HPDE6-E6E7 (cell line): ENCODE measurements around the gene MAPK12.
"Not testable (repeated sequence)": the region's sequence is repeated elsewhere in the genome, so short reads cannot be mapped to it uniquely, and the experiment has no call there.

ENCODE experiments used
- DNase-seq: peaks from one replicate; pipeline ENCODE4 v3.0.0; 2011; ENCODE audit warnings: missing footprints; ENCODE audit errors: extremely low spot score

The MAPK12 gene

GRCh38 chr22:50282361-50283155 lies 21.1 kb upstream of the MAPK12 start:
- DNase-seq: peak; percentile 96

DNA sequence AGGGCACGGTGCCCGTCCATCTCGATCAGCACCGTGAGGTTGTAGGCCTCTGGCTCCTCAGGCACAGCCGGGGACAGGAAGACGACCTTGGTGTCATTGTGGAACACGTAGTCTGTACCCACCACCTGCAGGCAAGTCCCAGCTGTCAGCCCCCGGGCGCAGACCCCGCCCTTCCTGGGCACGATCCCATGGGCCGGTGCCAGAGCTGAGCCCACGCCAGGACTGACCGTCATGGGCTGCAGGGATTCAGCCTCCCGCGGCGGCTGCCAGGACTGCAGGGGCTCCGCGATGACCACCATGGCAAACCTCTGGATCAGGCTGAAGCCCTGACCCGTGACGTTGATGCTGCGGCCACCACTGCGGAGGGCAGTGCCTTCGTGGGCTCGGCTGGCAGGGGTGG lies 20.5 kb upstream of the MAPK12 start:
- no peak for DNase-seq

- DNase-seq: no peak
Measured at GRCh38 chr22:50281384-50281760, 19.9 kb upstream of the MAPK12 start.

- DNase-seq: no peak
Measured at GRCh38 chr22:50280708-50281383, 19.4 kb upstream of the MAPK12 start.

DNA sequence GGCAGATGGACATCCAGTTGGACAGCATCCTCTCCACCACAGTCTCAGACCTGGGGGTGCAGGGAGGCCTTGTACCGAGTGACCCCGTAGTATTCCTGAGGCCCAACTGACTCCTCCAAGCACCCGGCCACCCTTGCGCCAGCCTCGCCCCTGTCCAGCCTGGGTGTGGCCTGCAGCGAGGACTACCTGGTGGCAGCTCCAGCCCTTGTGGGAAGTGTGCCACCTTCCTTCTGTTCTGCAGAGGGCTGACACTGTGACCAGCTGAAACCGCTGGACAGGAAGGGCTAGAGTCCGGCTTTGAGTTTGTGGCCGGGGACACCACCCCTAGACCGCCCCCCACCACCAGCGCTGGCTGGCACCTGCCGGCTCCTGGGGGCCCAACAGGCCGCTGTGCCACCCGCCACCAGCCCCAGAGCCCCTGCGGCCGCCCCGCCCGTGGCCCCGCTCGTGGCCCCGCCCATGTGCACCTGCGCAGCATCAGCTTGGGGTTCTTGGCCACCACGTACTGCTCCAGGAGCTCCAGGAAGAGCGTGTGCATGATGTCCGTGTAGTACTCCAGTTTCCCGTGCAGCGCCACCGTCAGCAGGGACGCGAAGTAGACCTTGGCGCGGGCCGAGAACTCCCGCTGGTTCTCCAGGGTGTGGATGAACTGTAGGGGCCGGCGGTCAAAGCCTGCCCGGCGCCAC lies 18.7 kb upstream of the MAPK12 start:
- no peak for DNase-seq

DNA sequence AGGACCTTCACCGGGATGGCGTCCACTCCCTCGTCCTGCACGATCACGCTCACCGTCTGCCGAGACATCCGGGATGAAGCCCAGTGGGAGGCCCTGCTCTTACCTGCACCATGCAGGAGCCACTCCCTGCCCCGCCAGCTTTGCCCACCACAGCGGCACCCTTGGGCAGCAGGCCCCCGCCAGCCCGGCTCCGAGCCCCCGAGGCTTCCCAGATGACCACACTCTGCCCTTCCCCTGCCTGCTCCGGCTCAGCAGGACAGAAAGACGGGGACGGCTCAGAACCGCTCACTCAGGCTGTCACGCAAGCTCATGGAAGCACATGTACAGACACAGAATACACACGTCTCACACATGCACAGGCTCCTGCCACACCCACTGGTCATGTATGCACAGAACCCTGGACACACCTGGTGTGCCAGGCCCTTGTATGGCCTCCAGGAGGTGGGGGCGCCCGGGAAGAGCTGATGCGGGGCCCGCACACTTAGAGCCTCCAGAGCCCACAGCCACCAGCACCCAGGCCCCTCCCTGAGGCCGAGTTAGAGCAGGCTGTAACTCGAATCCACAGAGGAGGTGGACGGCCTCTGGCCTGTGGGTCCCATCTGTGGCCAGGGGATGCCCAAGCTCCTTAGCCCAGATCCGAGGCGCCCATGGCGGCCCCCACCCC lies 17.6 kb upstream of the MAPK12 start:
- no peak for DNase-seq

GRCh38 chr22:50278461-50278860 lies 17.0 kb upstream of the MAPK12 start:
- no peak for DNase-seq

- no peak for DNase-seq
Measured at GRCh38 chr22:50277761-50278160, 16.3 kb upstream of the MAPK12 start.

GRCh38 chr22:50276143-50276542 lies 14.7 kb upstream of the MAPK12 start:
- no peak for DNase-seq

GRCh38 chr22:50275181-50276055 lies 13.9 kb upstream of the MAPK12 start:
- DNase-seq: no peak

DNA sequence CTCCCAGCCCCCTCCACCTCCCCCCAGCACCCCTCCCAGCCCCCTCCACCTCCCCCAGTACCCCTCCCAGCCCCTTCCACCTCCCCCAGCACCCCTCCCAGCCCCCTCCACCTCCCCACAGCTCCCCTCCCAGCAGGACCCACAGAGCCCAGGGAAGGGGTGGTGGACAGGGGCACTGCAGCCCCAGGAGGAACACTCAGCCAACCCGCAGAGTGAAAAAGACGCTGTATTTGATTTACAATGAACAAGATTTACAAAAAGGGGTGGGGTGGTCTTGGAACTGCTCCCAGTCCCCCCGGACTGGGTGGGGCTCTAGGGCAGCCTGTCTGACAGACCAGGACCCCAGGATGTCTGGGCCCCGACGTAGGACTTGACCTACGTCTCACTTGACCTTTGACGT lies 13.3 kb upstream of the MAPK12 start:
- DNase-seq: no peak

DNA sequence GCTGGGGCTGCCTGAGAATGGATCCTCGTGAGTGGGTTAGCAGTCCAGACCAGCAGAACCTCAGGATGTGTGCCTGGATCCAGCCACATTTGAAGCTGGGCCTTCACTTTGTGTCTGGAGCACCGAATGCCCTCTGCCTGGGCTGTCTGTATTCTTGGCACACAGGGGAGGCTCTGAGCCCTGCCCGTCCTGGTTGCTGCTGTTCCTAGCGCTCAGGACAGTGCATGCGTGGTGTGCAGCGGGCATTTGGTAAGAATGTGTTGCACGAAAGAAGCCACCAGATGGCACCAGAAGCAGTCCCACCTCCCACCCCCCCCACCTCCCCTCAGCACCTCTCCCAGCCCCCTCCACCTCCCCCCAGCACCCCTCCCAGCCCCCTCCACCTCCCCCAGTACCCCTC lies 12.8 kb upstream of the MAPK12 start:
- no peak for DNase-seq

GRCh38 chr22:50273781-50274180 lies 12.3 kb upstream of the MAPK12 start:
- not testable (repeated sequence) for DNase-seq

- DNase-seq: not testable (repeated sequence)
Measured at GRCh38 chr22:50273352-50273751, 11.9 kb upstream of the MAPK12 start.

DNA sequence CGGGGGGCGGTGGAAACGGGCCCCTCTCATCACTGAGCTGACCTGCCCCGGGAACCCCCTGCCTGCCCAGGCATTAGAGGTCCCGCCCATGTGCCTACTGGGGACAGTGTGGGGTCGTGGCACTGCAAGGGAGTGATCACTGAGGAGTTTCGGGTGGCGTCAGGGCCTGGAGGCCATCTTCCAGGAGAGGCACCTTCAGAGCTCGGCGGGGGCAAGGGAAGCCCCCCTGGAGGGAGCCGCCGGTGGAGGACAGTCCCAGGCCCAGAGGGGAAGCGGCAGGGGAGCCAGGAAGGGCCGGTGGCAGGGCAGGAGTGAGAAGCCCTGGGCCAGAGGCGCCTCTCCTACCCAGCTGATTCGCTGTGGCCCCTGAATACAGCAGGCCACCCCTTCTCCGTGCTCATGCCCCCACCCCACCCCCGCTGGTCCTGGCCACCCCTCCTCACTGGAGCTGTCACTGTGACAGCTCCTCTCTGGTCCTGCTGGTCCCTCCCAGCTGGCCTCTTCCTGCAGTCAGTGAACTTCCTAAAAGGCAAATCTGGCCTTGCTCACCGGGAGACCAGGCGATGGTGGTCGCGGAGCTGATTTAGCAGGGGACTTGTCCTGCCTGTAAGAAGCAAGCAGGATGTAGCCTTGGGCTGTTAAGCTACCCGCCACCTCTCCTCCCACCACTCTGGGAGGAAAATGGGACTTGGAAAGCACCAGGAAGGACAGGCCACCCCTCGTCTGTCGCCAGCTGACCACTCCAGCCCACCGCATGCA lies 10.7 kb upstream of the MAPK12 start:
- no peak for DNase-seq

GRCh38 chr22:50271519-50271970 lies 10.1 kb upstream of the MAPK12 start:
- DNase-seq: no peak

GRCh38 chr22:50270666-50271394 lies 9.3 kb upstream of the MAPK12 start:
- no peak for DNase-seq

DNA sequence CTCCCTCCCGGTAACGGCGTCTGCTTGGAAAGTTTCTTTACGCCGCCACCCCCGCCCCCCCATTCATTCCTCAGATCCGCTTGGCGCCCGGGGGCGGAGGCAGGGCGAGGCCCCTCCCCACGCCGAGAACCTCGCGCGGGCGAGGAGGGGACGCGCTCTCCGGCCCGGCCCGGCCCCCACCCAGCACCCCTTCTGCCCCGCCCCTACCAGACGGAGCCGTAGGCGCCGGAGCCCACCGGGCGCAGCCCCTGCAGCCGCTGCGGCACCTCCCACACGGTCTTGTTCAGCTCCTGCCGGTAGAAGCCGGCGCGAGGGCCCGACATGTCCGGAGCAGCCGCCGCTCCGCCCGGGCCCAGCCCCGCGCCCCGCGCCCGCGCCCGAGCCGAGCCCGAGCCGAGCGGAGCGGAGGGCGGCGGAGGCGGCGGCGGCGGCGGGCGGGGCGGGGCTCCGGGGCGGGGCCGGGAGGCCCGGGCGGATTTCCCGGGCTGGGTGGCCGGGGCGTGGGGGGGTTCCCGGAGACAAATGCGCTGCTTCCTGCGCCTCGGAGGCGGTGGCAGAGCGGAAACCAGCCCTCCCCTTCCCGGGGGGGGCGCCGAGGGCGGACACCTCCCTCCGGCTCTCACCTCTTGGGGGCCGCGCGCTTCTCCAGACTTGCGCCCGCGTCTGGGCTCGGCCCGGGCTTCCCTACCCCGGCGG lies 8.6 kb upstream of the MAPK12 start, which contains the start of gene MAPK11:
MAPK11 (minus strand) TSS at position 411 of the 696 bp plus-strand sequence; CDS start at position 323, 88 bp downstream.
- no peak for DNase-seq

DNA sequence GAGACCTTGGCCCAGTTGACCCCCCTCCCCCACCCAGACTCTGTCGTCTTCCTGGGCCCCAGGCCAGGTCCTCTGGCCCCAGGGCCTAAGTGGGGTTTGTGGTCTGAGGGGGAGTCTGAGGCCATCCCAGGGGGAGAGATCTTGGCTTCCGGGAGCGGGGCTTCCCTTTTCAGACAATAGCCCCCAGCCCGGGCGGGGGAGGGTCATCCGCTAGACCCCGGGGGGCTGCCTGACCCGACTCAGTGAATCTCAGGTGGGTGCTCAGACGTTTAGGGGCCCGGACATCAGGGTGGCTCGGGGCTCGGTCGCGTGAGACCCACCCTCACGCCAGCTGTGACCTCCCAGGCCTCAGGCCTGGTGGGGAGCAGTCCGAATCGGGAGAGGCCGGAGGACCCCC lies 8.1 kb upstream of the MAPK12 start:
- DNase-seq: no peak
